Peyer's patch (tissue), 4 donors: Measurements from ENCODE around the gene PRM3. TPM values are rescaled to one million over a fixed set of nuclear protein-coding genes. Genes with fewer than 3 reads are reported as not detected.
A peak's percentile ranks its signal among the peaks of the same experiment; 100 is the strongest.

Experiments used
- DNase-seq, 3 donors: peaks; one replicate each; pipeline ENCODE4 v3.0.0-alpha.2; 2017 to 2019
- H3K27ac ChIP-seq, 4 donors: fragments of 200-600 bp; sonication (generic); one replicate each; pipeline ENCODE4 v1.5.1; 2016 to 2019
- H3K27me3 ChIP-seq, 2 donors: fragments of 200-600 bp; sonication (generic); one replicate each; pipeline ENCODE4 v1.5.1; 2019
- H3K36me3 ChIP-seq, 3 donors: fragments of 200-600 bp; sonication (generic); one replicate each; pipeline ENCODE4 v1.5.1; 2016 to 2019
- H3K4me1 ChIP-seq, 4 donors: fragments of 200-600 bp; sonication (generic); one replicate each; pipeline ENCODE4 v1.5.1; 2016 to 2019
- H3K4me3 ChIP-seq, 4 donors: fragments of 200-600 bp; sonication (generic); 1 replicate in 3 of 4; 2 replicates in 1 of 4; pipeline ENCODE4 v1.5.1; 2016 to 2019; ENCODE audit warnings: mild to moderate bottlenecking in 1 of 4
- H3K9me3 ChIP-seq, 4 donors: fragments of 200-600 bp; sonication (generic); one replicate each; pipeline ENCODE4 v1.5.1; 2016 to 2019; ENCODE audit warnings: mild to moderate bottlenecking in 1 of 4
- POLR2A ChIP-seq, 2 donors: fragments of 450-650 bp; IDR thresholded peaks; one replicate each; pipeline ENCODE4 v1.5.1; 2017; ENCODE audit warnings: antibody characterized with exemption in 2 of 2, mild to moderate bottlenecking in 2 of 2, moderate library complexity in 2 of 2
- total RNA-seq, 4 donors: library from RNA; depleted of rRNA; stranded (reverse); fragments of >200 nt; gene quantifications; one replicate each; pipeline ENCODE4 v1.1.0, GENCODE V29; 2016
- TF ChIP-seq, protein P1 (sequence below), 6 experiments: fragments of 450-650 bp in 4 of 6; fragments of 200-600 bp in 2 of 6; sonication (generic) in 1 of 6; IDR thresholded peaks; one replicate each; pipeline ENCODE4 v1.5.1; 2017 to 2019; ENCODE audit warnings: antibody characterized with exemption in 6 of 6, mild to moderate bottlenecking in 3 of 6, moderate library complexity in 1 of 6

Gene PRM3
- total RNA-seq, 4 donors from 2014 or later: not detected

DNA sequence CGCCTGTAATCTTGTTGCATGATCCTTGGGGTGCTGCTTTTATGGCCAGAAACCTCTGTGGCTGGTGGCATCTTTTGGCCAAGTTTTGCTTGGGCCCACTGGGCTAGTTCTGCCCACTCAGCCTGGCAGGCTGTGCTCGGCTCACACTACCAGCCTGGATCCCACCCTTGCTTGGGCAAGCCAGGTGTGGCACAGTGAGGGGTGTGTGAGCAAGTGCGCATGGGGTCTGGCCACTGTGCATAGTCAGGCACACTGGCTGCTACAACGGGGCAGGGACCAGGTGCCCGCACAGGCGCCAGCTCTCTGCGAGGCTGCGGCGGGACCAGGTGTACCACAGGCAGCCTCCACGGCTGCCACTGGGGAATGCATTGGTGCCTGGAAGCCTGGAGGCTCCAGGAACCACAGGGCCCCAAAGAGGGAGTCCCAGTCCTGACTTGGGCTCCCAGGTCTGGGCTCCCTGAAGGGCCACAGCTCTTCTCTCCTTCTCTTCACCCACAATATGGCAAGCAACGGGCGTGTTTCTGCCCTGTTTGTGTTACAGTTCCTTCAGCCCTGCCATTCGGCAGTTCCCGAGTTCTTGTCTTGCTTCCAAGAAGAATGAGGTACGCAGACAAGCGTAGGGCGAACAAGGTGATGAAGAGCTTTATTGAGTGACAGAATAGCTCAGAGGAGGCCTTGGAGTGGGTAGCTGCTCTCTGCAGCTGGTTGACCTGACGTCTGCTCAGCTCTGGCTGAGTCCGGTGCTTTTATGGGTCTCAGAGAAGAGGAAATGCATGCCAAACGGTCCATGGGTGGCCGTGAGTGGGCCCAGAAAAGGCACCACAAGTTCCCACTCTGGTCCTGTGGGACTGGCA, 34.4 kb upstream of the PRM3 start:
- H3K9me3 ChIP-seq: no peaks in the 10 kb centered on the region
- peak overlapping the region in 2 of 4 donors; percentile 46 to 83 for H3K27ac ChIP-seq
- DNase-seq: no peak
- no peaks in the 10 kb centered on the region for H3K36me3 ChIP-seq
- no peaks in the 10 kb centered on the region for H3K27me3 ChIP-seq
- no peak for TF ChIP-seq POLR2A (IDR thresholded peaks at IDR 0.05)
- TF ChIP-seq, protein P1, sequence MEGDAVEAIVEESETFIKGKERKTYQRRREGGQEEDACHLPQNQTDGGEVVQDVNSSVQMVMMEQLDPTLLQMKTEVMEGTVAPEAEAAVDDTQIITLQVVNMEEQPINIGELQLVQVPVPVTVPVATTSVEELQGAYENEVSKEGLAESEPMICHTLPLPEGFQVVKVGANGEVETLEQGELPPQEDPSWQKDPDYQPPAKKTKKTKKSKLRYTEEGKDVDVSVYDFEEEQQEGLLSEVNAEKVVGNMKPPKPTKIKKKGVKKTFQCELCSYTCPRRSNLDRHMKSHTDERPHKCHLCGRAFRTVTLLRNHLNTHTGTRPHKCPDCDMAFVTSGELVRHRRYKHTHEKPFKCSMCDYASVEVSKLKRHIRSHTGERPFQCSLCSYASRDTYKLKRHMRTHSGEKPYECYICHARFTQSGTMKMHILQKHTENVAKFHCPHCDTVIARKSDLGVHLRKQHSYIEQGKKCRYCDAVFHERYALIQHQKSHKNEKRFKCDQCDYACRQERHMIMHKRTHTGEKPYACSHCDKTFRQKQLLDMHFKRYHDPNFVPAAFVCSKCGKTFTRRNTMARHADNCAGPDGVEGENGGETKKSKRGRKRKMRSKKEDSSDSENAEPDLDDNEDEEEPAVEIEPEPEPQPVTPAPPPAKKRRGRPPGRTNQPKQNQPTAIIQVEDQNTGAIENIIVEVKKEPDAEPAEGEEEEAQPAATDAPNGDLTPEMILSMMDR (IDR thresholded peaks at IDR 0.05): no peak
- H3K4me1 ChIP-seq: peaks cover 2 to 27% (median 19%) of the 10 kb centered on the region in 4 donors
- no peak overlapping the region for H3K4me3 ChIP-seq

DNA sequence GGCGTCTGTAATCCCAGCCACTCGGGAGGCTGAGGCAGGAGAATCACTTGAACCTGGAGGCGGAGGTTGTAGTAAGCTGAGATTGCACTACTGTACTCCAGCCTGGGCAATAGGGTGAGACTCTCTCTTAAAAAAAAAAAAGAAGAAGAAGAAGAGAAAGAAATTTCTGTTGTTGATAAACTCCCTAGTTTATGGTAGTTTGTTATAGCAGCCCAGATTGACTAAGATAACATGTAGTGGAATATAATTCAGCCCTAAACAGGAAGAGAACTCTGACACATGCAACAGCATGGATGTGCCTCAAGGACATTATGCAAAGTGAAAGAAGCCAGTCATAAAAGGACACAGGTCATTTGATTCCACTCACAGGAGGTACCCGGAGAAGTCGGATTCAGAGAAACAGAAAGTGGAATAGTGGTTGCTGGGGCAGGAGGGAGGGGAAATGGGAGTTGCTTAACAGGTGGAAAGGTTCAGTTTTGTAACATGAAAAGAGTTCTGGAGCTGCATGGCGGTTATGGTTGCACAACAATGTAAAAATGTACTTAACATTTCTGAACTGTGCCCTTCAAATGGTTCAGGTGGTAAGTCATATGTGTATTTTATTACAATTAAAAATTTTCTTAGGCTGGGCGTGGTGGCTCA, 33.7 kb upstream of the PRM3 start:
- Histone ChIP-seq H3K9me3 (no peaks in the 10 kb centered on the region), H3K4me1 (peaks cover 0 to 20% (median 12%) of the 10 kb centered on the region in 4 donors), H3K27me3 (no peaks in the 10 kb centered on the region), H3K27ac (peak overlapping the region in 2 of 4 donors; percentile 46 to 83), H3K4me3 (no peak overlapping the region), H3K36me3 (no peaks in the 10 kb centered on the region)
- no peak for TF ChIP-seq POLR2A (IDR thresholded peaks at IDR 0.05)
- TF ChIP-seq, protein P1 (IDR thresholded peaks at IDR 0.05): no peak
- no peak for DNase-seq

DNA sequence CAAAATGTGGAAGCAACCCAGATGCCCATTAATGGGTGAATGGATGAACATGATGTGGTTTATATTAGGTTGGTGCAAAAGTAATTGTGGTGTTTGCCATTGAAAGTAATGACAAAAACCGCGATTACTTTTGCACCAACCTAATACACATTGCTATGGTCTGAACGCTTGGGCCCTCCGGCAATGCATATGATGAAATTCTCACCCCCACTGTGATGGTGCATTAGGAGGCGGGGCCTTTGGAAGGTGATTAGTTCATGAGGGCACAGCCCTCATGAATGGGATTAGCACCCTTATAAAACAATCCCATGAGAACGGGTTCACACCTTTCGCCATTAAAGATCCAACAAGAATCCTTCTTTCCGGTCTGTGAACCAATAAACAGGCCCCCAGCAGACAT, 33.0 kb upstream of the PRM3 start:
- H3K27me3 ChIP-seq: no peaks in the 10 kb centered on the region
- no peaks in the 10 kb centered on the region for H3K36me3 ChIP-seq
- no peak for DNase-seq
- no peaks in the 10 kb centered on the region for H3K9me3 ChIP-seq
- no peak overlapping the region for H3K4me3 ChIP-seq
- peaks cover 0 to 16% (median 8%) of the 10 kb centered on the region in 4 donors for H3K4me1 ChIP-seq
- H3K27ac ChIP-seq: no peak overlapping the region
- TF ChIP-seq, protein P1 (IDR thresholded peaks at IDR 0.05): no peak
- TF ChIP-seq POLR2A (IDR thresholded peaks at IDR 0.05): no peak

- Histone ChIP-seq H3K27me3 (no peaks in the 10 kb centered on the region), H3K27ac (no peak overlapping the region), H3K4me3 (no peak overlapping the region), H3K9me3 (no peaks in the 10 kb centered on the region), H3K4me1 (peaks cover 0 to 17% (median 7%) of the 10 kb centered on the region in 4 donors), H3K36me3 (no peaks in the 10 kb centered on the region)
- DNase-seq: no peak
- TF ChIP-seq, protein P1 (IDR thresholded peaks at IDR 0.05): no peak
- TF ChIP-seq POLR2A (IDR thresholded peaks at IDR 0.05): no peak
Measured at GRCh38 chr16:11303405-11304138, 30.1 kb upstream of the PRM3 start.

- no peak for TF ChIP-seq POLR2A (IDR thresholded peaks at IDR 0.05)
- TF ChIP-seq, protein P1 (IDR thresholded peaks at IDR 0.05): no peak
- Histone ChIP-seq H3K36me3 (no peaks in the 10 kb centered on the region), H3K9me3 (no peaks in the 10 kb centered on the region), H3K4me1 (peaks cover 0 to 18% (median 7%) of the 10 kb centered on the region in 4 donors), H3K27ac (no peak overlapping the region), H3K4me3 (no peak overlapping the region), H3K27me3 (no peaks in the 10 kb centered on the region)
- no peak for DNase-seq
Measured at GRCh38 chr16:11302977-11303376, 29.5 kb upstream of the PRM3 start.
